GM23338 (cell line): Measurements from ENCODE around the gene NEK6. TPM values are rescaled to one million over a fixed set of nuclear protein-coding genes. Genes with fewer than 3 reads are reported as not detected.

Experiments used
- ATAC-seq: fragments of 200-7000 bp; cut with Tn5 transposase; 3 replicates; pipeline ENCODE4 v1.9.1; 2020
- DNase-seq: peaks from one replicate; pipeline ENCODE4 v3.0.0-alpha.2; 2015; ENCODE audit warnings: low spot score
- H2AFZ ChIP-seq: fragments of 200-600 bp; sonication (generic); 2 replicates; pipeline ENCODE4 v1.8.0; 2016; ENCODE audit warnings: antibody characterized with exemption, mild to moderate bottlenecking, moderate library complexity
- H3F3A ChIP-seq: fragments of 200-600 bp; sonication (generic); replicated peaks from 2 replicates; pipeline ENCODE4 v1.8.0; 2017; ENCODE audit warnings: antibody characterized with exemption, mixed run types, low read depth
- H3K27ac ChIP-seq: fragments of 200-600 bp; sonication (generic); 2 replicates; pipeline ENCODE4 v1.6.1; 2016; ENCODE audit warnings: low read depth
- H3K27me3 ChIP-seq: fragments of 200-600 bp; sonication (generic); 2 replicates; pipeline ENCODE4 v1.8.0; 2016; ENCODE audit warnings: mild to moderate bottlenecking, mixed run types, moderate library complexity; ENCODE audit not compliant: insufficient read depth
- H3K36me3 ChIP-seq: fragments of 200-600 bp; sonication (generic); 2 replicates; pipeline ENCODE4 v1.8.0; 2016; ENCODE audit warnings: mild to moderate bottlenecking; ENCODE audit not compliant: insufficient read depth
- H3K4me1 ChIP-seq: fragments of 200-600 bp; sonication (generic); 2 replicates; pipeline ENCODE4 v1.8.0; 2016; ENCODE audit warnings: mild to moderate bottlenecking, moderate library complexity; ENCODE audit not compliant: insufficient read depth
- H3K4me2 ChIP-seq: fragments of 200-600 bp; sonication (generic); 2 replicates; pipeline ENCODE4 v1.7.1; 2017; ENCODE audit warnings: mixed run types
- H3K4me3 ChIP-seq: fragments of 200-600 bp; sonication (generic); 2 replicates; pipeline ENCODE4 v1.6.1; 2016; ENCODE audit warnings: mixed run types
- H3K79me2 ChIP-seq: fragments of 200-600 bp; sonication (generic); replicated peaks from 2 replicates; pipeline ENCODE4 v1.8.0; 2017; ENCODE audit warnings: mild to moderate bottlenecking; ENCODE audit not compliant: insufficient read depth
- H3K9me2 ChIP-seq: fragments of 200-600 bp; sonication (generic); 2 replicates; pipeline ENCODE4 v1.8.0; 2017; ENCODE audit not compliant: insufficient read depth
- H4K20me1 ChIP-seq: fragments of 200-600 bp; sonication (generic); replicated peaks from 2 replicates; pipeline ENCODE4 v1.8.0; 2017; ENCODE audit warnings: mild to moderate bottlenecking; ENCODE audit not compliant: insufficient read depth
- H3K27ac Mint-ChIP-seq: 2 replicates; pipeline ENCODE4 v1.8.0; 2020; ENCODE audit warnings: inconsistent platforms, mild to moderate bottlenecking, moderate library complexity, mixed read lengths
- H3K27me3 Mint-ChIP-seq: 3 replicates; pipeline ENCODE4 v1.8.0; 2022; ENCODE audit warnings: low read depth, mild to moderate bottlenecking, moderate library complexity, mixed read lengths, inconsistent platforms; ENCODE audit not compliant: insufficient read depth, poor library complexity
- H3K36me3 Mint-ChIP-seq: 3 replicates; pipeline ENCODE4 v1.8.0; 2021; ENCODE audit warnings: low read depth, mild to moderate bottlenecking, inconsistent platforms, moderate library complexity, mixed read lengths
- H3K4me1 Mint-ChIP-seq: 3 replicates; pipeline ENCODE4 v1.8.0; 2020; ENCODE audit warnings: mild to moderate bottlenecking, inconsistent platforms, mixed read lengths
- H3K4me3 Mint-ChIP-seq: 3 replicates; pipeline ENCODE4 v1.8.0; 2021; ENCODE audit warnings: moderate library complexity, mild to moderate bottlenecking, inconsistent platforms, mixed read lengths
- H3K9me3 Mint-ChIP-seq: 3 replicates; pipeline ENCODE4 v1.8.0; 2020; ENCODE audit warnings: moderate library complexity, mild to moderate bottlenecking, inconsistent platforms, mixed read lengths
- CREB1 ChIP-seq: fragments of 250-450 bp; sonication (Bioruptor Pico); IDR thresholded peaks from 2 replicates; pipeline ENCODE4 v1.5.0; 2020; ENCODE audit warnings: low read depth, mild to moderate bottlenecking, moderate library complexity
- EZH2 ChIP-seq: fragments of 200-600 bp; sonication (generic); IDR thresholded peaks from one replicate; pipeline ENCODE4 v1.8.0; 2017; ENCODE audit warnings: antibody characterized with exemption, mild to moderate bottlenecking, low read depth; ENCODE audit not compliant: unreplicated experiment
- EZH2phosphoT487 ChIP-seq: fragments of 200-600 bp; sonication (generic); IDR thresholded peaks from one replicate; pipeline ENCODE4 v1.8.1; 2018; ENCODE audit warnings: antibody characterized with exemption; ENCODE audit not compliant: unreplicated experiment
- JUNB ChIP-seq: IDR thresholded peaks from one replicate; pipeline ENCODE4 v1.6.1; 2016; ENCODE audit warnings: antibody characterized with exemption; ENCODE audit not compliant: unreplicated experiment
- NANOG ChIP-seq: IDR thresholded peaks from 2 replicates; pipeline ENCODE4 v1.6.1; 2016; ENCODE audit warnings: antibody characterized with exemption, borderline replicate concordance
- POLR2AphosphoS5 ChIP-seq: IDR thresholded peaks from 2 replicates; pipeline ENCODE4 v1.6.1; 2016; ENCODE audit warnings: antibody characterized with exemption, low read depth
- STAT1 ChIP-seq: IDR thresholded peaks from one replicate; pipeline ENCODE4 v1.6.1; 2016; ENCODE audit warnings: antibody characterized with exemption; ENCODE audit not compliant: unreplicated experiment
- ZNF114 ChIP-seq: fragments of 250-450 bp; sonication (Bioruptor Pico); IDR thresholded peaks from 2 replicates; pipeline ENCODE4 v1.5.0; 2020; ENCODE audit warnings: mild to moderate bottlenecking, moderate library complexity
- ZNF331 ChIP-seq: fragments of 250-450 bp; sonication (Bioruptor Pico); IDR thresholded peaks from 2 replicates; pipeline ENCODE4 v1.5.0; 2020; ENCODE audit warnings: low read depth, mild to moderate bottlenecking, moderate library complexity
- ZNF462 ChIP-seq: fragments of 250-450 bp; sonication (Bioruptor Pico); IDR thresholded peaks from 2 replicates; pipeline ENCODE4 v1.5.0; 2020; ENCODE audit warnings: mild to moderate bottlenecking, moderate library complexity
- polyA plus RNA-seq: library from polyadenylated mRNA; unstranded; fragments of >200 nt; fragmentation: Nextera tagmentation; extraction: Ambion mirVana; gene quantifications from 2 replicates; pipeline ENCODE4 v1.2.1, GENCODE V29; 2016
- total RNA-seq: library from RNA; depleted of rRNA; stranded (reverse); fragments of >200 nt; shearing (Covaris generic); gene quantifications from 2 replicates; pipeline ENCODE4 v1.2.3, GENCODE V29; 2014
- TF ChIP-seq, protein P1 (sequence below), 2 experiments: fragments of 200-600 bp in 1 of 2; sonication (generic) in 1 of 2; conservative IDR thresholded peaks; 2 replicates each; pipeline versions ENCODE4 v1.5.1 to v1.6.1; 2016 to 2017; ENCODE audit warnings: antibody characterized with exemption in 2 of 2, low read depth in 2 of 2, mild to moderate bottlenecking in 2 of 2, moderate library complexity in 1 of 2
- TF ChIP-seq, protein P2 (sequence below): IDR thresholded peaks from 2 replicates; pipeline ENCODE4 v1.6.1; 2016; ENCODE audit warnings: antibody characterized with exemption
- TF ChIP-seq, protein P3 (sequence below): IDR thresholded peaks from one replicate; pipeline ENCODE4 v1.6.1; 2018; ENCODE audit warnings: antibody characterized with exemption; ENCODE audit not compliant: unreplicated experiment

NEK6 gene
- total and polyA plus RNA-seq, 2 experiments from 2014 or later, result 8.1 to 11.2 TPM

DNA sequence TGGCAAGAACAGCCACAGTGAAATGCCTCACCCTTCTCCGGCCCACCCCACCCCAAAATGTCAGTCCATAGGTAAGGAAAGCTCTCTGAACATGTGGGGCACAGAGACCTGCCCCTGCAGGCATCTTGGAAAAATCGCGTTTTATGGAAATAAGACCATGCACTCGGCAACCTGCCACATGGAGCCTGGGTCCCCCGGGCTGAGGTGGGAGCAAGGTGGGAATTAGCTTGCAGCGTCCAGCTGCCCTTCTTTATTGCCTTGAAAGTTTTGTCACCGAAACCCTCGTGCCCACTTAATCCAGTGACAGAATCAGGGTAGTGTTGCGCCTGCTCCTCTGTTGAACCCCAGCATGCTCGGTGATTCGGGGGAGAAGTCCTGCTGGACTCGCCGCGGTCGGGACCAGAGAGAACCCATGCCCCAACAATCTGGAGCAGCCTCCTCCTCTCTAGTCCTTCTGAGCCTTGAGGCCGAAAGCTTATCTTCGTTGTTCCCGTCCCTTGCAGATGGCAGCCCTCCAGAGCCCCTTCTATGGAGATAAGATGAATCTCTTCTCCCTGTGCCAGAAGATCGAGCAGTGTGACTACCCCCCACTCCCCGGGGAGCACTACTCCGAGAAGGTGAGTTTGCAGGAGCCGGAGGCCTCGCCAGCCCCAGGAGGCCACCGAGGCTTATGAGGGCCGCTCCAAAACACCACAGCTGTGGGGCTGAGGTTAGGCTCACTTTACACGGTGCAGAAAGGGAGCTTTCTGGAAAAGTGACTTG lies 89.6 kb downstream of the NEK6 start:
- H3K79me2 ChIP-seq, result no peaks in the 10 kb centered on the region
- no peak overlapping the region for H3K4me3 ChIP-seq
- no peak for DNase-seq
- no peaks in the 10 kb centered on the region for H3K9me3 Mint-ChIP-seq
- no peaks in the 10 kb centered on the region for H3K9me2 ChIP-seq
- no peak for ATAC-seq
- no peaks in the 10 kb centered on the region for H3F3A ChIP-seq
- H3K4me1 Mint-ChIP-seq, result peaks cover 24% of the 10 kb centered on the region
- H2AFZ ChIP-seq, result no peak overlapping the region
- H3K36me3 Mint-ChIP-seq, result peaks cover 19% of the 10 kb centered on the region
- peak overlapping the region; percentile 88; the same call in 1 of the 2 replicates for H3K27ac Mint-ChIP-seq
- TF ChIP-seq ZNF331 (CRISPR knock-in tag), result no peak
- TF ChIP-seq, protein P1, sequence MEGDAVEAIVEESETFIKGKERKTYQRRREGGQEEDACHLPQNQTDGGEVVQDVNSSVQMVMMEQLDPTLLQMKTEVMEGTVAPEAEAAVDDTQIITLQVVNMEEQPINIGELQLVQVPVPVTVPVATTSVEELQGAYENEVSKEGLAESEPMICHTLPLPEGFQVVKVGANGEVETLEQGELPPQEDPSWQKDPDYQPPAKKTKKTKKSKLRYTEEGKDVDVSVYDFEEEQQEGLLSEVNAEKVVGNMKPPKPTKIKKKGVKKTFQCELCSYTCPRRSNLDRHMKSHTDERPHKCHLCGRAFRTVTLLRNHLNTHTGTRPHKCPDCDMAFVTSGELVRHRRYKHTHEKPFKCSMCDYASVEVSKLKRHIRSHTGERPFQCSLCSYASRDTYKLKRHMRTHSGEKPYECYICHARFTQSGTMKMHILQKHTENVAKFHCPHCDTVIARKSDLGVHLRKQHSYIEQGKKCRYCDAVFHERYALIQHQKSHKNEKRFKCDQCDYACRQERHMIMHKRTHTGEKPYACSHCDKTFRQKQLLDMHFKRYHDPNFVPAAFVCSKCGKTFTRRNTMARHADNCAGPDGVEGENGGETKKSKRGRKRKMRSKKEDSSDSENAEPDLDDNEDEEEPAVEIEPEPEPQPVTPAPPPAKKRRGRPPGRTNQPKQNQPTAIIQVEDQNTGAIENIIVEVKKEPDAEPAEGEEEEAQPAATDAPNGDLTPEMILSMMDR (conservative IDR thresholded peaks at IDR 0.05; ENCODE audit: low read depth in 2 of 2), result no peak
- no peak for TF ChIP-seq JUNB
- TF ChIP-seq EZH2phosphoT487, result no peak
- no peak for TF ChIP-seq EZH2
- TF ChIP-seq POLR2AphosphoS5, result no peak
- TF ChIP-seq NANOG, result no peak
- TF ChIP-seq ZNF114, result no peak
- TF ChIP-seq STAT1, result no peak
- TF ChIP-seq ZNF462 (CRISPR knock-in tag), result no peak
- TF ChIP-seq CREB1 (CRISPR knock-in tag), result no peak
- TF ChIP-seq, protein P2, sequence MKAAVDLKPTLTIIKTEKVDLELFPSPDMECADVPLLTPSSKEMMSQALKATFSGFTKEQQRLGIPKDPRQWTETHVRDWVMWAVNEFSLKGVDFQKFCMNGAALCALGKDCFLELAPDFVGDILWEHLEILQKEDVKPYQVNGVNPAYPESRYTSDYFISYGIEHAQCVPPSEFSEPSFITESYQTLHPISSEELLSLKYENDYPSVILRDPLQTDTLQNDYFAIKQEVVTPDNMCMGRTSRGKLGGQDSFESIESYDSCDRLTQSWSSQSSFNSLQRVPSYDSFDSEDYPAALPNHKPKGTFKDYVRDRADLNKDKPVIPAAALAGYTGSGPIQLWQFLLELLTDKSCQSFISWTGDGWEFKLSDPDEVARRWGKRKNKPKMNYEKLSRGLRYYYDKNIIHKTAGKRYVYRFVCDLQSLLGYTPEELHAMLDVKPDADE, result no peak
- TF ChIP-seq, protein P3, sequence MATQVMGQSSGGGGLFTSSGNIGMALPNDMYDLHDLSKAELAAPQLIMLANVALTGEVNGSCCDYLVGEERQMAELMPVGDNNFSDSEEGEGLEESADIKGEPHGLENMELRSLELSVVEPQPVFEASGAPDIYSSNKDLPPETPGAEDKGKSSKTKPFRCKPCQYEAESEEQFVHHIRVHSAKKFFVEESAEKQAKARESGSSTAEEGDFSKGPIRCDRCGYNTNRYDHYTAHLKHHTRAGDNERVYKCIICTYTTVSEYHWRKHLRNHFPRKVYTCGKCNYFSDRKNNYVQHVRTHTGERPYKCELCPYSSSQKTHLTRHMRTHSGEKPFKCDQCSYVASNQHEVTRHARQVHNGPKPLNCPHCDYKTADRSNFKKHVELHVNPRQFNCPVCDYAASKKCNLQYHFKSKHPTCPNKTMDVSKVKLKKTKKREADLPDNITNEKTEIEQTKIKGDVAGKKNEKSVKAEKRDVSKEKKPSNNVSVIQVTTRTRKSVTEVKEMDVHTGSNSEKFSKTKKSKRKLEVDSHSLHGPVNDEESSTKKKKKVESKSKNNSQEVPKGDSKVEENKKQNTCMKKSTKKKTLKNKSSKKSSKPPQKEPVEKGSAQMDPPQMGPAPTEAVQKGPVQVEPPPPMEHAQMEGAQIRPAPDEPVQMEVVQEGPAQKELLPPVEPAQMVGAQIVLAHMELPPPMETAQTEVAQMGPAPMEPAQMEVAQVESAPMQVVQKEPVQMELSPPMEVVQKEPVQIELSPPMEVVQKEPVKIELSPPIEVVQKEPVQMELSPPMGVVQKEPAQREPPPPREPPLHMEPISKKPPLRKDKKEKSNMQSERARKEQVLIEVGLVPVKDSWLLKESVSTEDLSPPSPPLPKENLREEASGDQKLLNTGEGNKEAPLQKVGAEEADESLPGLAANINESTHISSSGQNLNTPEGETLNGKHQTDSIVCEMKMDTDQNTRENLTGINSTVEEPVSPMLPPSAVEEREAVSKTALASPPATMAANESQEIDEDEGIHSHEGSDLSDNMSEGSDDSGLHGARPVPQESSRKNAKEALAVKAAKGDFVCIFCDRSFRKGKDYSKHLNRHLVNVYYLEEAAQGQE, result no peak
- no peak overlapping the region for H3K27ac ChIP-seq
- peaks cover 9% of the 10 kb centered on the region; the same call in 1 of the 2 replicates for H3K4me1 ChIP-seq
- H3K27me3 Mint-ChIP-seq, result peaks cover 19% of the 10 kb centered on the region
- H3K36me3 ChIP-seq, result 0 out of 2 replicates have a peak, but pooled peaks cover 3% of the 10 kb centered on the region
- H4K20me1 ChIP-seq, result 0 out of 2 replicates have a peak, but pooled peaks cover 2% of the 10 kb centered on the region
- H3K27me3 ChIP-seq, result no peaks in the 10 kb centered on the region
- no peak overlapping the region for H3K4me2 ChIP-seq
- no peak overlapping the region for H3K4me3 Mint-ChIP-seq
